ENCODE data around the gene KDELR1.
A peak's percentile ranks its signal among the peaks of the same experiment; 100 is the strongest.

Gene KDELR1

DNA sequence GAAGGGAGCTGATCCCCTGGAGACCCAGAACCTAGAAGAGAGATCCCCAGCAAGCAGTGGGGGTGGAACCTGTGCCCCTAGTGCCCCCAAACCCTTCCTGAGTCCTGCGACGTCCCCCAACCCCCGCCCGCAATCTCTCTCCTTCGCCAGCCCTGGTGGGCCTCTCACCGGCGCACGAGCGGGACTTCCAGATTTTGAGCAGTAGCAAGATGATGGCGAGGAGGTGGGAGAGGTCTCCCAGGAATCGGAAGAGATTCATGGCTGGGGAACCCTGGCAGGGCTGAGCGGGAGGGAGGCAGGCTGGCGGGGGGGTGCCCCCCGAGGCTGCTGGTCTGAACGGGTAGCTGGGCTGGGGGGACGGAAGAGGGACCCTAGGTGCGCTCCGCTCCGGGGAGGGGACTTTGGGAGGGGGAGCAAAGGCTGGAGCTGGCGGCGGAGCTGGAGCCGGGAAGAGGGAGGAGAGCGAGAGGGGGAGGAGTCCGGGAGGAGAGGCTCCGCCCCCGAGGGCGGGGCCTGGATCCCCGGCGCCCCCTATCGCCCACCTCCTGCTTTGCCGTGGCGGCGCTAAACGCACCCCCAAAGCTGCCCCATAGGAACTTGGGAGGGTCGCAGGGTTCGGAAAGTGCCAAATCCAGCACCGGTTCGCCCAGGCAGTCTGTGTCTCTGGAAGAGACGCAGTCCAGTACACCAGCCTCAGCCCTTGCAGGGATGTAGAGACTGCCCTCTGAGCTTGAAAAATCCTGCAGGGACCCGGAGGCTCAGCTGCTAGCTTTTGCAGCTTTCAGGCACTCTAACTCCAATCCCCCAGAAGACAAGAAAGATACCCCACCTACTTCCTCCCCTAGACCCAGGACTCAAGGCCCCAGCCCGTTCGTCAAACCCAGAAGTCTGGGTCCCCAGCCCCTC is at the start of gene KDELR1:
KDELR1 (minus strand) TSS at position 452 of the 906 bp plus-strand sequence; CDS start at position 259, 193 bp downstream.
- Histone ChIP-seq H3K36me3 (ENCODE audit: control insufficient read depth, low read depth, low read length) (peaks cover 23% of the 10 kb centered on the region), H3K4me1 (ENCODE audit: control insufficient read depth, low read depth, low read length) (peaks cover 19% of the 10 kb centered on the region), H3K27me3 (ENCODE audit: control insufficient read depth, insufficient read depth, low read length) (peaks cover 42% of the 10 kb centered on the region), H3K27ac (ENCODE audit: low read length) (peak within 1 kb of the TSS; percentile 35), H3K4me3 (ENCODE audit: low read length) (peak within 1 kb of the TSS; percentile 91), H3K9ac (ENCODE audit: low read length) (peak within 1 kb of the TSS; percentile 84), H3K9me3 (ENCODE audit: control insufficient read depth, low read depth, low read length) (no peaks in the 10 kb centered on the region)

- Histone ChIP-seq H3K9ac (ENCODE audit: low read length) (no peak overlapping the region), H3K27me3 (ENCODE audit: control insufficient read depth, insufficient read depth, low read length) (no peaks in the 10 kb centered on the region), H3K4me1 (ENCODE audit: control insufficient read depth, low read depth, low read length) (no peaks in the 10 kb centered on the region), H3K4me3 (ENCODE audit: low read length) (no peak overlapping the region), H3K27ac (ENCODE audit: low read length) (no peak overlapping the region), H3K9me3 (ENCODE audit: control insufficient read depth, low read depth, low read length) (no peaks in the 10 kb centered on the region), H3K36me3 (ENCODE audit: control insufficient read depth, low read depth, low read length) (no peaks in the 10 kb centered on the region)
Observed at GRCh38 chr19:48436586-48436985, 45.2 kb upstream of the KDELR1 start.

GRCh38 chr19:48433337-48433736 is 42.0 kb upstream of the KDELR1 start:
- Histone ChIP-seq H3K36me3 (ENCODE audit: control insufficient read depth, low read depth, low read length) (no peaks in the 10 kb centered on the region), H3K4me3 (ENCODE audit: low read length) (no peak overlapping the region)

DNA sequence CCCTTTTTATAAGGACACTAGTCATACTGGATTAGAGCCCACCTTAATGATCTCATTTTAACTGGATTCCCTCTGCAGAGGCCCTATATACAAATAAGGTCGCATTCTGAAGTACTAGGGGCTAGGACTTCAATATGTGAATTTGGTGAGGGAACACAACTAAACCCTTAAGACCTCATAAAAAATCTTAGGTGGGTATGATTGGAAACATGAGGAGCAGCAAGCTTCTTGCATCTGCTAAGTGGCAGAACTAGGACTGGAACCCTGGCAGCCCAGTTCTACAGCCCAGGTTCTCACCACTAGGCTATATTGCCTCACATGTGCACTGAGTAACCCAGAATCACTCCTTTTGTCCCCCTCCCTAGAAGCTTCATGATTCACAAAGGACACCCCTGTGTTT is 37.3 kb upstream of the KDELR1 start:
- H3K4me1 ChIP-seq (ENCODE audit: control insufficient read depth, low read depth, low read length): peaks cover 4% of the 10 kb centered on the region
- no peak overlapping the region for H3K27ac ChIP-seq (ENCODE audit: low read length)
- H3K27me3 ChIP-seq (ENCODE audit: control insufficient read depth, insufficient read depth, low read length): no peaks in the 10 kb centered on the region
- no peaks in the 10 kb centered on the region for H3K9me3 ChIP-seq (ENCODE audit: control insufficient read depth, low read depth, low read length)
- no peak overlapping the region for H3K4me3 ChIP-seq (ENCODE audit: low read length)
- H3K9ac ChIP-seq (ENCODE audit: low read length): no peak overlapping the region
- no peaks in the 10 kb centered on the region for H3K36me3 ChIP-seq (ENCODE audit: control insufficient read depth, low read depth, low read length)

More at GRCh38 chr19:48433337-48433736, 42.0 kb upstream of the KDELR1 start:
- H3K9ac ChIP-seq (ENCODE audit: low read length): no peak overlapping the region
- no peaks in the 10 kb centered on the region for H3K27me3 ChIP-seq (ENCODE audit: control insufficient read depth, insufficient read depth, low read length)
- H3K9me3 ChIP-seq (ENCODE audit: control insufficient read depth, low read depth, low read length): no peaks in the 10 kb centered on the region
- H3K27ac ChIP-seq (ENCODE audit: low read length): no peak overlapping the region
- no peaks in the 10 kb centered on the region for H3K4me1 ChIP-seq (ENCODE audit: control insufficient read depth, low read depth, low read length)

DNA sequence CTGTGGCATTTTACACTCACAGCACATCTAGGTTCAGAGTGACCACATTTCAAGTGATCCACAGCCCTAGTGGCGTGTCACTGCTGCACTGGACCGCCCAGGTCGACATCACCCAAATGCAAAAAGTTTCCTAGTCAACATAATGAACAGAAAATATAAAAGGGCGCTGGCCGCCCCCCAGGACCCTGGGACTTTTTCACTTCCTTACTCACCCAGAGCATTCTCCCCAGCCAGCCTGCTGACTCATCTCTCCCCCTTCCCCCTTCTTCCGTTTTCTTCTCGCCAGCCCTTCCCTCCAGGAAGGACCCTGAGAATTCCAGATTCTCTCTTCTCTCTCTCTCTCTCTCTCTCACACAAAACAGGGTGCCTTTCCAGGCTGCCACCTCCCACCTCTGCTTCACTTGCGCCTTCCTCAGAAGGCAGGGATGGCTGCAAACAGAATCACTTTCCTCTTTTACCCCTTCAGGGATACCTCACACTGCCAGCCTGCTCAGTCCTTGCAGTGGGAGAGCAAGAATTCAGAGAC is 33.4 kb upstream of the KDELR1 start:
- peak overlapping the region; percentile 52 for H3K27ac ChIP-seq (ENCODE audit: low read length)
- H3K9ac ChIP-seq (ENCODE audit: low read length): peak overlapping the region; percentile 50
- H3K4me3 ChIP-seq (ENCODE audit: low read length): no peak overlapping the region
- H3K27me3 ChIP-seq (ENCODE audit: control insufficient read depth, insufficient read depth, low read length): no peaks in the 10 kb centered on the region
- H3K9me3 ChIP-seq (ENCODE audit: control insufficient read depth, low read depth, low read length): no peaks in the 10 kb centered on the region
- H3K36me3 ChIP-seq (ENCODE audit: control insufficient read depth, low read depth, low read length): no peaks in the 10 kb centered on the region
- peaks cover 4% of the 10 kb centered on the region for H3K4me1 ChIP-seq (ENCODE audit: control insufficient read depth, low read depth, low read length)

DNA sequence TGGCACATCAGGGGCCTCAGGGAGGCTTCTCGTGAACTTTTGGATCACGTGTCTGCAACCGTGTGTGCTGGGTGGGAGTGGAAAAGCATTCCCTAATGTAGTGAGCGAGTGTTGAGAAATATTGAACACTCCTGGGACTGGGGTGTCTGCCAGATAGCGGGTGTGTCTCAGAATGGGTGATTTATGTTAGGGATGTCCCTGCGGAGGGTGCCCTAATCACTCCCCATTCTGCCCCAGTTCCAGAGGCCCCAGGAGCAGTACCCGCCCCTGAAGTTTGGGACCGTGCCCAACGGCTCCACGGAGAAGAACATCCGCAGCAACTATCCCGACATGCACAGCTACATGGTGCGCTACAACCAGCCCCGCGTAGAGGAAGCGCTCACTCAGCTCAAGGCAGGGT is 30.2 kb upstream of the KDELR1 start:
- H3K27me3 ChIP-seq (ENCODE audit: control insufficient read depth, insufficient read depth, low read length): no peaks in the 10 kb centered on the region
- H3K4me3 ChIP-seq (ENCODE audit: low read length): no peak overlapping the region
- no peak overlapping the region for H3K9ac ChIP-seq (ENCODE audit: low read length)
- H3K27ac ChIP-seq (ENCODE audit: low read length): no peak overlapping the region
- H3K36me3 ChIP-seq (ENCODE audit: control insufficient read depth, low read depth, low read length): no peaks in the 10 kb centered on the region
- peaks cover 4% of the 10 kb centered on the region for H3K4me1 ChIP-seq (ENCODE audit: control insufficient read depth, low read depth, low read length)
- no peaks in the 10 kb centered on the region for H3K9me3 ChIP-seq (ENCODE audit: control insufficient read depth, low read depth, low read length)

DNA sequence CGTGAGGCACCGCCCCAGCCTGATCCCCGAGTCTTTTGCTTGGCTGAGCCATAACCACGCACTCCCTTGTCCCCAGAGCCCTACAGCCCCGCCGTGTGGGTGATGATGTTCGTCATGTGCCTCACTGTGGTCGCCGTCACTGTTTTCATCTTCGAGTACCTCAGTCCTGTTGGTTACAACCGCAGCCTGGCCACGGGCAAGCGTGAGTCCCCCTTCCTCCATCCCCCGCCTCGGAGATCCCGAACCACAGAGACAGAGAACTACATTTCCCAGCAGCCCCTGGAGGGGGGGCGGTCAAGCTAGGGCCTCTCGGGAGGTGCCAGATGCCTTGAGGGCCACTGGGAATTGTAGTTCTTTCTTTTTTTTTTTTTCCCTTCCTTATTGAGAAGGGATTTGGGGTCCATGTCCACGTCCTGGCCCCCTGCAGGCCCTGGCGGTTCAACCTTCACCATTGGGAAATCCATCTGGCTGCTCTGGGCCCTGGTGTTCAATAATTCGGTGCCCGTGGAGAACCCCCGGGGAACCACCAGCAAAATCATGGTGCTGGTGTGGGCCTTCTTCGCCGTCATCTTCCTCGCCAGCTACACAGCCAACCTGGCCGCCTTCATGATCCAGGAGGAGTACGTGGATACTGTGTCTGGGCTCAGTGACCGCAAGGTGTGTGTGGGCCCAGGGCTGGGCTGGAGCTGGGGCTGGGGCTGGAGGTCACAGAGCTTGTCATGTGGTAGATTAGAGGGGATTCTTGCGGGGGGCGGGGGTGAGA is 28.0 kb upstream of the KDELR1 start:
- Histone ChIP-seq H3K9ac (ENCODE audit: low read length) (no peak overlapping the region), H3K36me3 (ENCODE audit: control insufficient read depth, low read depth, low read length) (no peaks in the 10 kb centered on the region), H3K27ac (ENCODE audit: low read length) (no peak overlapping the region), H3K9me3 (ENCODE audit: control insufficient read depth, low read depth, low read length) (no peaks in the 10 kb centered on the region), H3K4me3 (ENCODE audit: low read length) (peak overlapping the region; percentile 22), H3K4me1 (ENCODE audit: control insufficient read depth, low read depth, low read length) (no peaks in the 10 kb centered on the region), H3K27me3 (ENCODE audit: control insufficient read depth, insufficient read depth, low read length) (no peaks in the 10 kb centered on the region)

- H3K9ac ChIP-seq (ENCODE audit: low read length): no peak overlapping the region
- peaks cover 6% of the 10 kb centered on the region for H3K4me1 ChIP-seq (ENCODE audit: control insufficient read depth, low read depth, low read length)
- no peaks in the 10 kb centered on the region for H3K36me3 ChIP-seq (ENCODE audit: control insufficient read depth, low read depth, low read length)
- H3K27me3 ChIP-seq (ENCODE audit: control insufficient read depth, insufficient read depth, low read length): no peaks in the 10 kb centered on the region
- H3K9me3 ChIP-seq (ENCODE audit: control insufficient read depth, low read depth, low read length): no peaks in the 10 kb centered on the region
- H3K27ac ChIP-seq (ENCODE audit: low read length): no peak overlapping the region
- no peak overlapping the region for H3K4me3 ChIP-seq (ENCODE audit: low read length)
Observed at GRCh38 chr19:48418317-48419064, 27.1 kb upstream of the KDELR1 start.

GRCh38 chr19:48417421-48417820 is 26.1 kb upstream of the KDELR1 start:
- Histone ChIP-seq H3K27ac (ENCODE audit: low read length) (no peak overlapping the region), H3K4me1 (ENCODE audit: control insufficient read depth, low read depth, low read length) (peaks cover 6% of the 10 kb centered on the region), H3K36me3 (ENCODE audit: control insufficient read depth, low read depth, low read length) (no peaks in the 10 kb centered on the region), H3K9me3 (ENCODE audit: control insufficient read depth, low read depth, low read length) (no peaks in the 10 kb centered on the region), H3K27me3 (ENCODE audit: control insufficient read depth, insufficient read depth, low read length) (no peaks in the 10 kb centered on the region), H3K9ac (ENCODE audit: low read length) (no peak overlapping the region), H3K4me3 (ENCODE audit: low read length) (no peak overlapping the region)

DNA sequence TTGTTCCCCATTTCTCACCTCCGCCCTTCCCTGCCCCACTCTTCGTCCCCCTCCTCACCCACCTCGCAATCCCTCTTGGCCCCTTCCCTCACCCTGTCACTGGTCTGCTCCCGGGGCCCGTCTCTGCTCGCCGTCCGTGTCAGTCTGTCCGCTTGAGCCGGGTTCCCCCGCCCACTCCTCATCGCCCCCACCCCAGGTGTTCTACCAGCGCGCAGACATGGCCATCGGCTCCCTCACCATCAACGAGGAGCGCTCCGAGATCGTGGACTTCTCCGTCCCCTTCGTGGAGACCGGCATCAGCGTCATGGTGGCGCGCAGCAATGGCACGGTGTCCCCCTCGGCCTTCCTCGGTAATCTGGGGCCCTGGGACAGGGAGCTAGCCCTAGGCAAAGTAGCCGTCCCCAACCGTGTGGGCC is 24.5 kb upstream of the KDELR1 start:
- H3K4me1 ChIP-seq (ENCODE audit: control insufficient read depth, low read depth, low read length): peaks cover 6% of the 10 kb centered on the region
- no peaks in the 10 kb centered on the region for H3K9me3 ChIP-seq (ENCODE audit: control insufficient read depth, low read depth, low read length)
- no peaks in the 10 kb centered on the region for H3K36me3 ChIP-seq (ENCODE audit: control insufficient read depth, low read depth, low read length)
- no peak overlapping the region for H3K4me3 ChIP-seq (ENCODE audit: low read length)
- H3K9ac ChIP-seq (ENCODE audit: low read length): no peak overlapping the region
- no peak overlapping the region for H3K27ac ChIP-seq (ENCODE audit: low read length)
- H3K27me3 ChIP-seq (ENCODE audit: control insufficient read depth, insufficient read depth, low read length): no peaks in the 10 kb centered on the region

- Histone ChIP-seq H3K27me3 (ENCODE audit: control insufficient read depth, insufficient read depth, low read length) (no peaks in the 10 kb centered on the region), H3K4me1 (ENCODE audit: control insufficient read depth, low read depth, low read length) (peaks cover 6% of the 10 kb centered on the region), H3K9ac (ENCODE audit: low read length) (no peak overlapping the region), H3K27ac (ENCODE audit: low read length) (no peak overlapping the region), H3K36me3 (ENCODE audit: control insufficient read depth, low read depth, low read length) (no peaks in the 10 kb centered on the region), H3K9me3 (ENCODE audit: control insufficient read depth, low read depth, low read length) (no peaks in the 10 kb centered on the region), H3K4me3 (ENCODE audit: low read length) (no peak overlapping the region)
Observed at GRCh38 chr19:48415395-48415794, 24.0 kb upstream of the KDELR1 start.
